ENCODE measurements around the gene TUT7.
"Not testable (repeated sequence)": the region's sequence is repeated elsewhere in the genome, so short reads cannot be mapped to it uniquely, and the experiment has no call there.

Gene TUT7

DNA sequence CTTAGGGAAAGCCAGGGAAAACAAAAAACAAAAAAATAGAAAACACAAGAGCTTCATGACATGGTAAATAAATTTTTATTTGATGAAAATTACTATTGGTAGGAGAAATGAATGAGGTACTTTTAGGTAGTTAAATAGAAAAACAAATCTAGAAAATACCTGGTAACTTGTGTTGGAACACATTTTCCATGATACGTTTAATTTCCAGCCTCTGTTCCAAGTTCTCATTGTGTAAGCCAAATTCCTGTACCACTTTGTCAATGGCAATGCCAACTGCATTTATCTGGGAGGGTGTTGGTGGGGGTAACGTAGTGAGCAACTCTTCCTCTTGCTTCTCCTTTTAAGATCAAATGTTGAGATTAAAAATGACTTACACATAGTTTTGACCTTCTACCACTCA lies 9.4 kb downstream of the TUT7 start:
- no peak for DNase-seq

DNA sequence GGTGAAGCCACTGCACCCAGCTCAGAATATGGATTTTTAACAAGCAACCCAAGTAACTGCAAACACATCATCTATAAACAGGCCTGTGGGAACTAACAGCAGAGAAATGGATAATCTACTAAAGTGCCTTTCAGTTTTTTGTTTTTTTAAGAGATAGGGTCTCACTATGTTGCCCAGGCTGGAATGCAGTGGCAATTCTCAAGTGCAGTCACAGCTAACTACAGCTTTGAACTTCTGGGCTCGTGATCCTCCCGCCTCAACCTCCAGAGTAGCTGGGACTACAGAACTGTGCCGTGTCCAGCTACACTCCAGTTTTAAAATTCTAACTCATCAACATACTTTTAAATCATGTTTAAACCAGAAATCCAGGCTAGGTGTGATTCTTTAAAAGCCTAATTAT lies 11.9 kb downstream of the TUT7 start:
- no peak for DNase-seq

DNA sequence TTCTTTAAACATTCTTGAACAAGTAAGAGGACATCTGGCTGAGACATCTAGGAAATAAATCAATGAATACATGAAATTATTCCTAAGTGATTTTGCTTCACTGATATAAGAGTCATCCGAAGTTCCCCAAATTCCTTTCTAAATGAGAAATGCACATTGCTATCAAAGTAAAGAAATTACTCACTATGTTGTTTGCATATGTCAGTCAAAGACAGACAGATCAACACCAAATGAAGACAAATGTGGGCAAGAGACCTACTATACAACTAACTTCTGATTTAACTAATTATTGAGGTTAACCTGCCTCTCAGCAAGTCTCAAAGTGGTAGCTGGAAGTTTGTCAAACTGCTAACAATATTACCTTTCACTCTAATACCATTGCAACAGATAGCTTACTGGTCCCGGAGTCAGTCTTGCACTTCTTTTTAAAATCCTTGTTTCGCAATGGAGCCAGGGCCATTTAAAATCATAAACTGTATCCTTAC lies 13.2 kb downstream of the TUT7 start:
- no peak for DNase-seq

DNA sequence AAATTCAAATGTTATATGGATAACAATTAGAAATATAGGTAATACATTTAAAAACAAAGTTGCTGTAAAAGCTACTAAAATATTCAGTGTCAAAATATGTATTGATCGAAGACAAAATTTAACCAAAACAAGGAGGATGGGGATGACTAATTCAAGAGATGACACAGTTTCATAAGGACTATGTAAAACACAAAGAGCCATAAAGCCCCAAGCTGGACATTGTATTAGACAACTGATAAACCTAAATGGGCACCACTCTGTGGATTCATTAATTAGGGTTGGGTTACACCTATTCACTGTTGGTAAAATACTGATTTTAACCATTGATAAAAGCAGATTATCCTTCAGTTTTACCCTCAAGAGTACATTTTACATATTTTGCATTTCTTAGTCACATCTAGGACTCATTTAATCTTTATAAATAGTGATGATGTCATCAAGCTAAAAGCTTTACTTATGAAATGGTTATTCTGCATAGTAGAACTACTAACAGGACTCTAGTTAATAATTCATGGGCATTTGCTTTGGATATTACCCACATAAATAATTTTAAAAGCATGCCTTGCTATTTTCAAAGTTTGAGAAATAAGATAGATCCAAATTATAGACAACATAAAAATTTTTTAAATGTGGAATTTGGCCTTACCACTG lies 13.7 kb downstream of the TUT7 start:
- DNase-seq: no peak

DNA sequence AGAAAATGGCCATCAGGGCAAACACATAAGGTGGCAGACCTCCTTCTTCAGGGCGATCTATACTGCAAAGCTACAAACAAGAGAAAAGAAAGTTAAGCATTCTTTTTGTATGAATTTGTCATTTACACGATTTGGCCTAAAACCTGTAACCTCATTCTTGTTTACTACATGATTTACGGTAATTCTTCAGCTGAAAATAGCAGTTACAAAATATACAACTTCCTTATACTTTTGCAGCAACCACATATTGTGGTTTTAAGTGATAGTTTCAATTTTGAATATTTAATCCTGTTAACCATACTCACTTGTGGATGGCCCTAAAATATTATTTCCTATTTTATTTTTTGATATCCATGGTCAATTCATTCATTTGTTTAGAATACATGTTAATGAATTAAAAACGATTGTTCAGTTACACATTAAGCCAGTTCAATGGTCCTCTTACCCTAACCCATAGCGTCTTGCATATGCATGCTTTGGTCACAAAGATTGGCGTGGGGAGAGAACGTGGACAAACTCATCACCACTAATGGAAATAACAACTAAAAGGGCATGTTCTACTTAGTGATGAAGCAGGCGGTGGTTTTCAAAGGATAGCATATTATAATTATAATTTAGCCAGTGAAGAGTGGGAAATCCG lies 16.6 kb downstream of the TUT7 start:
- no peak for DNase-seq

DNA sequence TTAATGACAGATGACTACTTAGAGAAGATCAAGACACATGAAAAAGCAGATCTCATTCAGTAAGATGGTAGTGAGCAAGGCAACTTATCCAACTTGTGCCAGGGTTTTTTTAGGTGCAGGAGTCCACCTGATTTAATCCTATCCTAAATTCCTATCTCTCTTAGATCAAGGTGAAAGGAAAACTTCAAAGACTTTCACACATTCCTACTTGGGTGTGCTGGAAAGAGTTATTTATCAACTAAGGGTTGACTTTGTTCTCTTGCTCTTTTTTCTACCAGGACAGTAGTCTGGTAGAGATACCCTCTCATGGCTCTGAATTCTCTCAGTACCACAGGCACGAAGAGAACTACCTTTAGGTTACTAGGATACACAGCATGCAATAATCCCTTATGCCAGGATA lies 18.2 kb downstream of the TUT7 start:
- no peak for DNase-seq

DNA sequence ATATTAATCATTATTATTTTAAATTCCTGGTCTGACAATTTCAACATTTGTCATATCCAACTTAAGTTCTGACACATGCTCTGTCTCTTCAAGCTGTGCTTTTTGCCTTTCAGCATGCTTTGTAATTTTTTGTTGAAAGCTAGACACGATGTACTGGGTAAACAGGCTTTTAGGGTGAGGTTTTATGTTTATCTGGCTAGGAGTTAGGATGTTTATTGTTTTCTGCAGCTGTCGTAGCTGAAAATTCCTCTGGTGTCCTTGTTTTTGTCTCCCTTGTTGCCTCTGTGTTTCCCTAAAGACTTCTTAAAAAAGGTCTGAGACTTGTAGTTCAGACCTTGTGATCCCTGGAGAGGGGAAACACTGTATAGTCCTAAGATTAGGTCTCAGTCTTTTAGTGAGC lies 20.6 kb downstream of the TUT7 start:
- DNase-seq: no peak

DNA sequence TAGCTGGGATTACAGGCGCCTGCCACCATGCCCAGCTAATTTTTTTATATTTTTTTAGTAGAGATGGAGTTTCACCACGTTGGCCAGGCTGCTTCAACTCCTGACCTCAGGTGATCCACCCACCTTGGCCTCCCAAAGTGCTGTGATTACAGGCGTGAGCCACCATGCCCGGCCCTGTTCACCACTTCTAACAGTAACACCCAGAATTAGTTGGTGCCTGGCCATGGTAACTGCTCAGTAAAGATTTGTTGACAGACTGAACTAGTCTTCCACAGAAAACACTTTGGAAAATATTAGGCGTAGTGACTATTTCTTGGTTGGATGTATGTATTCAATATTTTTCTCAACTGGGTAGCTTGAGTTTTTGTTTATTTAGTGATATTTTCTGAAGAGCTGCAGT lies 24.0 kb downstream of the TUT7 start:
- DNase-seq: no peak

DNA sequence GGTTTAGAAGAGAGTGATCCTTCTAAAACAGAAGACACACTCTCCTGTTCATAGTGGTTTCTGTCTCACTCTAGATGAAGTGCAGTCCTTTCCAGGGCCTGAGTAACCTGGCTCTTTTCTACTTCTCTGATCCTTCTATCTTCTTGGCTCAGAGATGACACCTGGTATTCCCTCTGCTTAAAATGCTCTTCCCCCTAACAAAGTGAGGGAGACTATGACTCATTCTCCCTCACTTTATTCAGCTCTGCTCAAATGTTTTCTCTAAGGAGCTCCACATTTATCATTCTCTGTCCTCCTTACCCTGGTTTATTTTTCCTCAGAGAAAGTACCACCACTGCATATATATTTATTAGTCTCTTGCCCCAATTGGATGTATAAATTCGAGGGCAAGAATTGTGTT lies 24.6 kb downstream of the TUT7 start:
- DNase-seq: no peak

DNA sequence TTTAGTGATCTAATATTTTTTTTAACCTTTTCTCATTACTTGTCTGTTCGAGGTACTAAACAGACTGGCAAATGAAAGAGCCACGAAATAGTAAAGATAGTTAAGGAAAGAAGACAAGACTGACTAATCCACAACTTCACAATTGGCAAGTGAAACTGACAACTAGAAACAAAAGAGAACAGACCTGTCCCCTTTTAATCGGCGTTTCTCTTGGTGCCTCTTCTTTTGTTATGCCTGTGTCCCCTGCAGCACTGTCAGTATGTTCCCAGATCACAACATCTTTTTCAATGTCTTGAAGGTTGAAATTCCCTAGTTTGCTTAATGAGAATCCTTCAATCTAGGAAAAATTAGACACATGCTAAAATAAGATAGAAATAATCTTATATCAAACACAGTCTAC lies 26.1 kb downstream of the TUT7 start:
- DNase-seq: no peak

DNA sequence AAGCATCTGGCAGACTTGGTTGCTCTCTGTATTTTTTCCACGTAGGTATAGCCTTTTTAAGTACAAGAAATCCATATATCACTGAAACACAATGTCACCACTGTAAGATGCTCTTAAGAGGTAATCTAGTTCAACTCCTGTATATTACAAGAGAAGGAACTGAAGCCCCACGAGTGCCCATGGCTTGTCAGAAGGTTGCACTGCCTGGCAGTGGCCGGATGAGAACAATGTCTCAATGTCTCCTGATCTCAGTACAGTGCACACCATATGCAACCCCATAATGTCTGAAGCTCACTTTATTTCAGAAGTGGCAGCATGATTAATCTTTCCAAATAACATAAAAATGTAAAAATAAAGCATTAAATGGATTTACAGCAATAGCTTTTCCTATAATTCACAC lies 27.7 kb downstream of the TUT7 start:
- DNase-seq: no peak

DNA sequence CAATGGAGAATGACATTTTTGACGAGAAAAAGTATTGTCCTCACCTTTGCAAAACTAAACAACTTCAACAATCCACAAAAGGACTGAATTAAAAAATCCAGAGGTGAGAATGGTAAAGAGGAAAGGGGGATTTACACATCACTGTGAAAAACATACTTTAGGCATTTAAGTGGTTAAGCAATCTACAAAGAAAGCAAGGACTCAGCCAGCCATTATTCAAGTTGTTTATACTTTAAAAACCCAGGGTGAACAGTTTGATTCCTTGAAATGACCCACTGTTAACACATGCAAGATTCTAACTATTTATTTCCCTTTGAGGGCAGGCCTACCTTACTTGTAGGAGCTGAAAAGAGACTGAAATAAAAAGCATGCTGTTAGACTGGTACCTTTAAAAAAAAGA lies 29.3 kb downstream of the TUT7 start:
- DNase-seq: no peak

DNA sequence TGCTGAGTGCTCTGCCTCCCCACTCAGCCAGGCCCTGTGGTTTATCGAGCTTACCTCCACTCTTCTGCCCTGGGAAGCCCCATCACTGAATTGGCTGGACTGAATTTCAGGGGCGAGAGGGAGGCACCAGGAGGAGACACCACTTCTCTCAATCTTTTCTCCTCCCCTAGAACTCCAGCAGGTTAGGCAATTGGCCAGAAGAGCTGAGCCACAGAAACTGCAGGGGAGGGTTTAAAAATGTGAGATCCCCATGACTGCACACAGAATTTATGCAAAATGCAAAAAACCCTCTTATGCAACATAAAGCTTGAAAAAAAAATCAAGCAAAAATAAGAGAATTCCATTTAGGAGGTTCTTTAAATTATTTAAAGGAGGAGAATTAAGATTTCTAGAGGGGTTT lies 29.9 kb downstream of the TUT7 start:
- no peak for DNase-seq

DNA sequence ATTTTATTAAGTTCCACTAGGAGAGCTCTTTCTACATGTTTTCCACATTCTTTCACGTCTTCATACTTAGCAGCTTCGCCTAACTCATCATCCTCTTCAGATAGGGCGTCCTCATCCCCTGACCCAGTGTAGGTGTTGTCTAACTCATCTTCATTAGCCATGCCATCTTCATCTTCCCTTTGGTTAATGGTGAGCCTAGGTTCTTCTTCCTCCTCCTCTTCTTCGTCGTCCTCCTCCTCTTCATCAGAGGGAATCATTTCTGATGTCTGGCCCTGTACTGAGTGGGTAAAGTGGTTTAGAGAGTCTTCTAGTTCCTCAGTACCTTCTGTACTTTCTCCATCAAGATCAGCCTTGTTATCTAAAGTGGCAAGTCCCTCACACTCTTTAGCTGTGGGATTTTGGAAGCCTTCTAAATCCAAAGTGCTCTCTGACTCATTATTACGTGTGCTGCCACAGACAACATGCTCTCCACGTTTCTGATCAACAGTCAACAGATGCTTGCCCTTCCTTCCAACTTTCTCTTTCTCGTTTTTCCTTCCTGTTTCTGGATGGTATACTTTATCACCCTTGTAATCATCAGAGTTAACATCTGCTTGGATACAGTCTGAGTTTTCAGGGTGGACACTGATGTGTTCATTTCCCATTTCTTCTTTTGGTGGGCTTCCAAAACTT lies 31.1 kb downstream of the TUT7 start:
- no peak for DNase-seq

DNA sequence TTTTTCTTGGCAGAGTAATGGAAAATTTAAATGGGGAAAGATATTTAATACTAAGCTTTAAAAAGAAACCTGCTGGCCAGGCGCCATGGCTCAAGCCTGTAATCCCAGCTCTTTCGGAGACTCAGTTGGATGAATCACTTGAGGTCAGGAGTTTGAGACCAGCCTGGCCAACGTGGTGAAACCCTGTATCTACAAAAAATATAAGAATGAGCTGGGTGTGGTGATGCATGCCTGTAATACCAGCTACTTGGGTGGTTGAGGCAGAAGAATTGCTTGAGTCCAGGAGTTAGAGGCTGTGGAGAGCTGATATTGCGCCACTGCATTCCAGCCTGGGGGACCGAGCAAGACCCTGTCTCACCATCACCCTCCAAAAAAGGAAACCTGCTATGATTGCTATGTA lies 32.8 kb downstream of the TUT7 start:
- no peak for DNase-seq

DNA sequence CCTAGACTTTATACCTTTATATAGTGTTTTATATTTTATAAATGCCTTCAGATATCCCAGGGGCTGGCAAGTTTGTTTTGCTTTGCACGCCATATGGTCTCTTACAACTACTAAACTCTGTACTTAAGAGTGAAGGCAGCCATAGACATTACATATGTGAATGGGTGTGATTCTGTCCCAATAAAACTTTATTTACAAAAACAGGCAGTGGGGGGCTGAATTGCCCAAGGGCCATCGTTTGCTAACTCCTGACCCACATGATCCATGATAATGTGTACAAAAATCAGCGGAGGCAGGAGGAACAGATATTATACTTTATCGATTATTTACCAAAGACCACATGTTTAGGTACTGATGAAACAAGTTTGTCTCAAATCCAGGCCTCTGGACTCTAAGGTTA lies 36.0 kb downstream of the TUT7 start:
- DNase-seq: no peak

DNA sequence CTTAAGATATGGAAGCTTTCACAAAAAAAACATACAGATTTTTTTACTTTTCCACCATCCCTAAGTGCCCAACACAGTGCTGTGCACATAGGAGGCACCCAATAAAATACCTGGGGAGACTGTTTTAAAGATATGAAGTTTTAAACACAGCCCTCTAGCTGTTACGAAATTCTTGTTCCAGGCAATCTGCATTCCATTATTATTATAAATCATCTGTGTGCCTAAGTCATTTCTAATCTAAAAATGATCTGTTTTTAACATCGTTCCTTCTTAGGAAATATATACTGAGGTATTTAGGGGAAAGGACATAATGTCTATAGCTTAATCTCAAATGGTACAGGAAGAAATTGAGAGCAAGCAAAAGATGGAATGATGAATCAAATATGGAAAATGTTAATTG lies 39.1 kb downstream of the TUT7 start:
- DNase-seq: no peak

DNA sequence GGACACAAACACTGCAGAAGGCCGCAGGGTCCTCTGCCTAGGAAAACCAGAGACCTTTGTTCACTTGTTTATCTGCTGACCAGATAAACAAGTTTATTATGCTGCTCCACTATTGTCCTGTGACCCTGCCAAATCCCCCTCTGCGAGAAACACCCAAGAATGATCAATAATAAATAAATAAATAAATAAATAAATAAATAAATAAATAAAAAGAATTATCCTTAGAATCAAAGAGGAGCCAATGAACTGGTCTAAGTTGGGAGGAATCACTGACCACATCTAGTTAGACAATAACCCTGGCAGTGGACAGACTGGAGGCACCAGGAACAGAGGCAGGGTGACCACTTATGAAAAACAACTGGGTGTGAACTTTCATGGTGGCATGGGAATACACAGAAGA lies 41.3 kb downstream of the TUT7 start:
- DNase-seq: not testable (repeated sequence)

DNA sequence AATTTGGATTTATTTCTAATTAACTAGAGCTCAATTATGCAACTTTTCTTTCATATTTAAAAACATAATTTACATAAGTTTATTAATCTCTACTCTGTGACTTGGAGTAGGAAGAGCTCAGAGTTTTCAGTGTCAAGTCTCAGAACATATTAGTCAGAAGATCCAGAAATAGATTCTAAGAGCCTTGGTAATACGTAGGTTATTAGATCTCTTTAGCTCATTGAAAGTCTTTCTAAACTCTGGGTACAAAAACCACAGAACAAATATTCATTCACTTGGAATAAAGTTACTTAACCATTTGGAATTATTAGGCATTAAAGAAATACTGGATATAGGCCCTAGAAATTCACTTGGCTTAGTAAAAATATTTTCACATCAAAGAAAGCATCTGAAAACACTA lies 45.5 kb downstream of the TUT7 start:
- DNase-seq: no peak

DNA sequence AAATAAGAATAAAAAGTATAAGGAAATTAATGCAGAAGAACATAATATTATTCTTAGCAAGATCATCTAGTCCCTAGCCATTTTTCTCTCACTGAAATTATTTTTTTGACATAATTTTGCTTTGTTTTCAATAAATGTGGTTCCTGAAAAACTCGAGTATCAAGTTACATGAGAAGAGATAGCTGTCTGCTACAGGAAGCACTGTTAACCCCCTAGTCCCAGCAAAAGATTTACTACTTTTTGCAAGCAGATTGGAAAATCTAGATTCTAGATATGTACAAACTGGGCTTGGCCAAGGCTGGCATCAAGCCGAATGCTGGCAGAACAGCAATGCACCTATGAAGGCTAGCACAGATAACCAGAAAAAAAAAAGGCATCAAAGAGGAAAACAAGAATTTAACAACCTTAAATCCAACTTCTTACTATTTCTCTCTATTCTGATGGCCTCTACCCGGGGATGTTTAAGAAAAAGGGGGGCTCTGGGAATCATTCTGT lies 49.9 kb downstream of the TUT7 start:
- no peak for DNase-seq

DNA sequence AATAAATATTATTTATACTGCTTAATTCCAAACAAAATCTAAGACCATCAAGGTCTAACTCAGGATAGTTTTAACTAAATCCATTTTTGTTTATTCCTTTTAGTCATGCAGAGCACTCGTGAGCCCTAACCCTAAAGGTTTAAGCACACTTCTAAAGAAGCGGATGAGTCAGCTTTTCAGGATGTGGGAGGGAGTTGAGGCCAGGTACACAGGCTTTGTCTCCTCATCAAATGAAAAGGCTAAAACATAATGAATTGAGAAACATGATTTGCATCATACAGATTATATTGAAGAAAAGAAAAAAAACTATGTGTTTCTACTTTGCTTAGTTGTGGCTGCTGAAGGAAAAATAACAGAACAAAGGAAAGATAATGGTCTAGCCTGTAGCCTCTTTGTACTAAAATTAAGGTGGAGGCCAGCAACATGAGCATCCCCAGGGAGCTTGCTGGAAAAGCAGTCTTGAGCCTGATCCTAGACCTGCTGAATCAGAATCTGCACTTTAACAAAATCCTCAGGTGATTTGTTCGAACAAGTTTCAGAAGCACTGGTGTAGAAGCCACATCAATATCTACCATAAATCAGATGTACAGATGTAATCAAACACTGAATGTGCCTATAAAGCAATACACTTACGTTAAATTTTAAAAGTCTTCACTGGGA lies 50.8 kb downstream of the TUT7 start:
- DNase-seq: no peak

DNA sequence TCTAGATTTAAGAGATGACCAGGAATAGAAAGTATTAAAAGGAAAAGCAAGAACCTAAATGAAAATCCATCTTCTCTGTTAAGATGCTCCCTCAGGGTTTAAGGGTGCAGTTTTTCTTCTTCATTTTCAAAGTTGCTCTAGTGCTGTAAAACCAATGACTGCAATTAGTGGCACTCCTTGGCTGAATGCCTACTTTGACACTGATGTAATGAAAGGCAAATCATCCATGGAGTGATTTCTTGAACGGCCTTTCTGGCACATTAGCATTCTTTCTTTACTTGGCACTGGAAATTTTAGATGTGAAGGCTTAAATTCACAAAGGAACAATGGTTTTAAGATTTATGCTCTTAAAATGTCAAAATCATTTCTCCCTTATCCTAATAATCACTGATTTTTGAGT lies 52.5 kb downstream of the TUT7 start:
- no peak for DNase-seq

DNA sequence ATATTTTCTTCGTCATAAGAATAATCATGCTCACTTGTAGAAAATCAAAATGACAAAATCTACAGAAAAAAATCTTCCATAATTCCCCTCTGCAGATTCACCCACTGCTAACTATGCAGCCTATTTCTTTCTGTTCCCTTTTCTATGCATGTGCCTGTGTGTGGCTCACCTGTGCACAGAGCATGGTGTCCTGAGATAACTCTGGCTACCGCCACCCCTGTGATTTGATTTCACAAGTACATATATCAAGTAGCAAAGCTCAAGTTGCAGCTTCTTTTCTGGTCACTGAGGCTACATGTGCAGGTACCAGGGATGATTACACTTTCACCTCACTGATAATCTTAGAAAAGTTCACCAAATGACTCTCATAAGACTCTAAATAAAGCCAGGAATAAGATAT lies 53.5 kb downstream of the TUT7 start:
- DNase-seq: no peak

DNA sequence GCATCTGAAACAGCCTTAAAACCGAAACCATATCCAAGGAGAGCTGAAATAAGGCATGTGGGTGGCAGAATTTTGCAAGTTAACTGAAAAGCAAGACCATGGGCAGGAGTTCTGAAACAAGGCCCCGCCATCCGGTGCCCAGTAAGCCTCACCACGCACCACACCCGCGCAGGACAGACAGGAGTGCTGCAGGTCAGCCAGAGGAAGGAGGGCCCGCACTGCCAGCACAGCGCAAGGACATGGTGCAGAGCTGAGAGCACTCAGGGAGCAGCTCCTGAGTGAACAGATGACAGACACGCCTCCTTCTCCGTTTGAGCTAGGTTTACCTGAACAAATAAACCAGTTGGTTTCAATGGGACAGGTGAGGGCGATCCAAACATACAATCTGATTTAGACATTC lies 55.3 kb downstream of the TUT7 start:
- DNase-seq: no peak
